SK-N-SH (cell line): ENCODE results near the gene PSMC3IP.

ENCODE experiments used
- CHD2 ChIP-seq: fragments of 150-350 bp; IDR thresholded peaks from 2 replicates; pipeline ENCODE4 v1.6.1; 2018; ENCODE audit warnings: low read length; ENCODE audit not compliant: partially characterized antibody
- EP300 ChIP-seq, 2 experiments: IDR thresholded peaks; 2 replicates each; pipeline versions ENCODE4 v1.4.0 to v1.6.1; 2012; ENCODE audit warnings: borderline replicate concordance in 1 of 2, low read depth in 1 of 2, low read length in 1 of 2
- EZH2phosphoT487 ChIP-seq: fragments of 200-600 bp; sonication (generic); IDR thresholded peaks from 2 replicates; pipeline ENCODE4 v1.6.1; 2017; ENCODE audit warnings: low read depth, mixed run types, mild to moderate bottlenecking, antibody characterized with exemption, moderate library complexity, borderline replicate concordance
- FOSL2 ChIP-seq: IDR thresholded peaks from 2 replicates; pipeline ENCODE4 v1.4.0; 2012; ENCODE audit warnings: low read depth, mild to moderate bottlenecking, moderate library complexity, borderline replicate concordance
- FOXJ3 ChIP-seq: sonication (generic); formaldehyde crosslinking; IDR thresholded peaks from 2 replicates; pipeline ENCODE4 v1.5.1; 2020; ENCODE audit warnings: mild to moderate bottlenecking, missing genetic modification reagents
- NFIC ChIP-seq: IDR thresholded peaks from 2 replicates; pipeline ENCODE4 v1.4.0; 2012; ENCODE audit warnings: borderline replicate concordance
- POLR2AphosphoS5 ChIP-seq: IDR thresholded peaks from 2 replicates; pipeline ENCODE4 v1.6.1; 2012; ENCODE audit warnings: low read depth, low read length
- RAD21 ChIP-seq: IDR thresholded peaks from 2 replicates; pipeline ENCODE4 v1.6.1; 2012; ENCODE audit warnings: mild to moderate bottlenecking, low read length
- RFX5 ChIP-seq: IDR thresholded peaks from 2 replicates; pipeline ENCODE4 v1.6.1; 2012; ENCODE audit warnings: mild to moderate bottlenecking, improper control_type of control experiment, low read length
- SIN3A ChIP-seq: IDR thresholded peaks from 2 replicates; pipeline ENCODE4 v1.6.1; 2012; ENCODE audit warnings: low read depth, mild to moderate bottlenecking, low read length, moderate library complexity, borderline replicate concordance
- USF1 ChIP-seq: IDR thresholded peaks from 2 replicates; pipeline ENCODE4 v1.4.0; 2012; ENCODE audit warnings: low read depth, borderline replicate concordance
- YY1 ChIP-seq: IDR thresholded peaks from 2 replicates; pipeline ENCODE4 v1.4.0; 2012; ENCODE audit warnings: low read depth, mild to moderate bottlenecking
- TF ChIP-seq, protein P1 (sequence below): fragments of 200-600 bp; sonication (generic); IDR thresholded peaks from 2 replicates; pipeline ENCODE4 v1.6.1; 2017; ENCODE audit warnings: antibody characterized with exemption, mild to moderate bottlenecking, moderate library complexity
- TF ChIP-seq, protein P2 (sequence below): fragments of 150-350 bp; IDR thresholded peaks from 2 replicates; pipeline ENCODE4 v1.6.1; 2017; ENCODE audit warnings: antibody characterized with exemption, low read length, low read depth, borderline replicate concordance

DNA sequence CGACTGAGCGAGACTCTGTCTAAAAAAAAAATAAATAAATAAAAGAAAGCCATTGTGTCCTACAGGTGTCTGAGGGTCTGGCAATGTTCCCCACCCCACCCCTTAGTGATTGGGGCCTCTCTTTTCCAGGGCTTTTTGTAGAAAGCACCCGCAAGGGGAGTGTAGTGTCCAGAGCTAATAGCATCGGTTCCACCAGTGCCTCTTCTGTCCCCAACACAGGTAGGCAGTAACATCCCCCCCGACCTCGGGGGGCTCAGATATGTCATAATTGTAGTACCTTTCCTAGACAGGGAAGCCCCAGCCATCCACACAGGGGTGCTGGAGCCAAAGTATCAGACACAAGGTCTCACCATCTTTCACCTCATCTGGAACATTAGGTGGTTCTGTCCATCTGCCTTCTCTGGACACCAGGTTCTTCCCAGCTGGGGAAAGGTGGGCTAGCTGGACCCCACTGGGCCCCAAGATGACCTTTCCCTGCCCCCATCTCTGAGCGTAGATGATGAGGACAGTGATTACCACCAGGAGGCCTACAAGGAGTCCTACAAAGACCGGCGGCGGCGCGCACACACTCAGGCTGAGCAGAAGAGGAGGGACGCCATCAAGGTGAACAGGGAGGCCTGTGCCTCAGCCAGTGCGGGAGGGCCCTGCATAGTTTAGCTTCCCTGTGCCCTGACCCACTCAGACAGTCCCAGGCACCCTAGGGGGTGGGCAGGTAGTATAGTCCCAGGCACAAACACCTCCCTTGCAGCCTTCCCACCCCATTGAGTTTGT is 9.0 kb downstream of the PSMC3IP start:
- TF ChIP-seq, protein P1, sequence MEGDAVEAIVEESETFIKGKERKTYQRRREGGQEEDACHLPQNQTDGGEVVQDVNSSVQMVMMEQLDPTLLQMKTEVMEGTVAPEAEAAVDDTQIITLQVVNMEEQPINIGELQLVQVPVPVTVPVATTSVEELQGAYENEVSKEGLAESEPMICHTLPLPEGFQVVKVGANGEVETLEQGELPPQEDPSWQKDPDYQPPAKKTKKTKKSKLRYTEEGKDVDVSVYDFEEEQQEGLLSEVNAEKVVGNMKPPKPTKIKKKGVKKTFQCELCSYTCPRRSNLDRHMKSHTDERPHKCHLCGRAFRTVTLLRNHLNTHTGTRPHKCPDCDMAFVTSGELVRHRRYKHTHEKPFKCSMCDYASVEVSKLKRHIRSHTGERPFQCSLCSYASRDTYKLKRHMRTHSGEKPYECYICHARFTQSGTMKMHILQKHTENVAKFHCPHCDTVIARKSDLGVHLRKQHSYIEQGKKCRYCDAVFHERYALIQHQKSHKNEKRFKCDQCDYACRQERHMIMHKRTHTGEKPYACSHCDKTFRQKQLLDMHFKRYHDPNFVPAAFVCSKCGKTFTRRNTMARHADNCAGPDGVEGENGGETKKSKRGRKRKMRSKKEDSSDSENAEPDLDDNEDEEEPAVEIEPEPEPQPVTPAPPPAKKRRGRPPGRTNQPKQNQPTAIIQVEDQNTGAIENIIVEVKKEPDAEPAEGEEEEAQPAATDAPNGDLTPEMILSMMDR: no peak
- TF ChIP-seq SIN3A: no peak
- TF ChIP-seq YY1: no peak
- TF ChIP-seq CHD2: no peak
- TF ChIP-seq, protein P2, sequence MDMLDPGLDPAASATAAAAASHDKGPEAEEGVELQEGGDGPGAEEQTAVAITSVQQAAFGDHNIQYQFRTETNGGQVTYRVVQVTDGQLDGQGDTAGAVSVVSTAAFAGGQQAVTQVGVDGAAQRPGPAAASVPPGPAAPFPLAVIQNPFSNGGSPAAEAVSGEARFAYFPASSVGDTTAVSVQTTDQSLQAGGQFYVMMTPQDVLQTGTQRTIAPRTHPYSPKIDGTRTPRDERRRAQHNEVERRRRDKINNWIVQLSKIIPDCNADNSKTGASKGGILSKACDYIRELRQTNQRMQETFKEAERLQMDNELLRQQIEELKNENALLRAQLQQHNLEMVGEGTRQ: no peak
- no peak for TF ChIP-seq EZH2phosphoT487
- TF ChIP-seq FOXJ3 (CRISPR knock-in tag): no peak
- no peak for TF ChIP-seq POLR2AphosphoS5
- TF ChIP-seq FOSL2: no peak
- no peak for TF ChIP-seq RAD21
- TF ChIP-seq RFX5: no peak
- TF ChIP-seq USF1: no peak
- TF ChIP-seq NFIC: no peak
- no peak for TF ChIP-seq EP300 (IDR thresholded peaks at IDR 0.05; ENCODE audit: borderline replicate concordance in 1 of 2, low read depth in 1 of 2, low read length in 1 of 2)
